ENCODE results near the gene PTPRT. TPM values are rescaled to one million over a fixed set of nuclear protein-coding genes. Genes with fewer than 3 reads are reported as not detected.

PTPRT gene
- total RNA-seq, 1 donor from 2014 or later, result not detected

DNA sequence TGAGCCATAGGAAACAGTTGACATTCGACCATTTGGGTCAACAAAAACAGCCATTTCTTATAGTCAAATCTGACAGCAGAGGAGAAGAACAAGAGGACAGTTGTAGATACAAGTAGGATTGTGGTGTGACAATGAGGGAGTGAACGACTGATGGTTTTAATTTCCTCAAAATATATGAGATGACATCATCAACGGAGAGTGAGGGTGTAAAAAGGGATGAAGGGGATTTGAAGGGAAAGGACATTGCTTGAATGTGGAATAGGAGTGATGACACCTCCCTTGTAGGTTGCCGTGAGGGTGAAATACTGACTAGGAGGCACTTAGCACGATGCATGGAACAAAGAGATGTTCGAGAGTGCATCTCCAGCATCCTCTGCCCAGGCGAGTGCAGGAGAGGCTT is 1071.7 kb downstream of the PTPRT start:
- DNase-seq (ENCODE audit: low read depth), result no peak

DNA sequence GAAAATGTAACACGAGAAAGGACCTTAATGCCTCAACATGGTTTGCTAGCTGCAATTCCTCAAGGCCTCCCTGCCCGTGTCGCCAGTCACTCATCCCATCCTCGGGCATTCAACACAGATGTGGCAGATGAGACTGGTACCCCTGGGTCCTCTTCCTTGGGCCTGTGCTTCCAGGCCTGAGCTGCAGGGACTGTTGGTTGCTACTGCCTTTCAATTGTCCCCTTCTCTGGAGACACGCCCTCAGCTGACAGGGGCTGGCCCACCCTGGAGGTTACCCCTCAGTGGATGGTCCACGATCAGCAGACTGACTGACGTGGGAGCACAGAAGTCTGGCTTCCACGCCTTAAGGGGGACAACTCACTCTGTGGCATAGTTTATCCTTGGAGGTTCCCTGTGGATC is 1076.5 kb downstream of the PTPRT start:
- DNase-seq (ENCODE audit: low read depth), result no peak

DNA sequence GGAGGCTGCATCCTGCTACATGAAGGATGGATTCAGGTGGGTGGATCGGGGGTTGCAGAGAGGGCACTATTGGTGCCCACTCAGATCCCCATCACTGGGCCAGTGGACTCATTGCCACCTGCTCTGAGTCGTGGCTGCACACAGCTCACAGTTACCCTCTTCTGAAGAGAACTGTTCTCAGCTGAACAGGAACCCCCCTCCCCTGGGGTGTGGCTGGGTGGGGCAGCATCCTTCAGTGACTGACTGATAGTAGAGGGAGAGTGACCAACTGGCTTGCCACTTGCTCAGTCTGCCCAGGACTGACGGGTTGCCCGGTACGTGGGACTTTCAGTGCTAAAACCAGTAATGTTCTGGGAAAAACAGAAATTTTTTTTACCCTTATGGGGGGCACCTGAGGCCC is 1077.5 kb downstream of the PTPRT start:
- DNase-seq (ENCODE audit: low read depth), result no peak

DNA sequence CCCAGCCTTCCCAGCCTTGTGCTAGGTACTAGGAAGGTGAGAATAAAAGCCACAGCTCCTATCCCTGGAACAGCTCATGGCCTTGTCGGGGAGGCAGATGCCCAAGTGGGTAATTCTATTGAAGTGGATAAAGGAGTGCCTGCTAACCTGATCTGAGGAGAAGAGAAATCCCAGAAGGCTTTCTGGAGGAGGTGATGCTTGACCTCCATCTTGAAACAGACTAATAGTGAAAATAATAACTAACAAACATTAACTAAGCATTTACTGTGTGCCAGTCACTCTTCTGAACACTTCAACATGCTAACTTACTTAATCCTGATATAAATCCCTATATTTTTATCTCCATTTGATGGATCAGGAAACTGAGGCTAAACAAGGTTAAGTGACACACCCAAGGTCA is 1078.4 kb downstream of the PTPRT start:
- no peak for DNase-seq (ENCODE audit: low read depth)

DNA sequence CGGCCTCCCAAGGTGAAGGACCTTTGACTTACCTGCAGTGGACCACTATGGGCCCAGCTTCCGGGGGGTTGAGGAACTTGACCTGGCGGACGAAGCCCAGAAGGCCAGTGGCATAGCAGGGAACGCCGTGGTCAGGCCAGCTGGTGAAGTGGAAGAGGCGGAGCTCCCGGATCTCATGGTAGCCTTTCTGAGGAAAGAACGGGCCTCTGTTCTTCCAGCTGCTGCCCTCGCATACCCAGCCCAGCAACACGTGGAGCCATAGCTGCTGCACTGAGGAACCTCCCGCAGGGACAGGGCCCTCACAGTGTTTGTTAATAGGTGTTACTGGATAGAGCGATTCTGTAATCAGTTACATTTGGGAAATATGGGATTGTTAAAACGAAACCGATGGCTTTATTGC is 1079.4 kb downstream of the PTPRT start:
- DNase-seq (ENCODE audit: low read depth), result no peak

DNA sequence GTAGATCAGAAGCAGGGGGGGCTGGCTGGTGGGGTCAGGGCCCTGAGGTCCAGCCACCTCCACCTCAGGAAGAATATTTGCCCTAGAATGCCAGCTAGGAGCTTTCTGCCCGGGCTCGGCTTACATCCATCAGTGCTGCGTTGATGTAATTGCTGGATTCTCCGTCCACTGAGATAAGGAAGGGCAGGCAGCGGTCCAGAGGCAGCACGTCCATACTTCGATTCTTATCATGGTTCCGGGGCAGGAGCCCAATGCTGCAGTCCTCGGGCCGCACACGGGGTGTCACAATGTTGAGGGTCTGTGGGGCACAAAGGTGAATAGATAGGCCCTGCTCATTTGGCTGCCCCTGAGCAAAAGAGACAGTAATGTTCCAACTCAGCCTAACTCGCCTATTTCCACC is 1087.7 kb downstream of the PTPRT start:
- no peak for DNase-seq (ENCODE audit: low read depth)

DNA sequence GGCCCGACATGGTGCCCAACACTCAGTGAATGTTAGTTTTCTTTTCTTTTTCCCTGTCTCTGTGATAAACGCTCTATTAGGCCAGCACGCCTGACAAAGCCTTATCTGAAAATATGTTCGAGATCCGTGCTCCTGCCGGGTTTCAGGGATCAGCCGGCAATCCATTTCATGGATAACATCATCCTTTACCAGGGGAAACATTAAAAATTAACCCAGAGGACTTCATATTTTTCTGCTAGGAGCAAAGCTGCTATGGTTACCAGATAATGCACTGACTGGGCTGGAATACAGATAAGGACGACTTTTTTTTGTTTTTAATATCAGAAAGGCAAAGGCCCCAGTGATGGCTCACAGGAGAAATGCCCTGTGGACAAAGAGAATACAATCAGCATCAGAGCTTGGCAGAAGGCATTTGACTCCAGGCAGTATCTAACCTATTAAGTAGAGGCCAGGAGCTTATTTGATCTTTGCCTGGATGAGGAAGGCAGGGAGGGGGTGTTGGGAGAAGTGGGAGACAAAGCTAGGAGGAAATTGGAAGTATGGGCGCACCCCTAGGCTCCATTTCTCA is 1089.5 kb downstream of the PTPRT start:
- no peak for DNase-seq (ENCODE audit: low read depth)

DNA sequence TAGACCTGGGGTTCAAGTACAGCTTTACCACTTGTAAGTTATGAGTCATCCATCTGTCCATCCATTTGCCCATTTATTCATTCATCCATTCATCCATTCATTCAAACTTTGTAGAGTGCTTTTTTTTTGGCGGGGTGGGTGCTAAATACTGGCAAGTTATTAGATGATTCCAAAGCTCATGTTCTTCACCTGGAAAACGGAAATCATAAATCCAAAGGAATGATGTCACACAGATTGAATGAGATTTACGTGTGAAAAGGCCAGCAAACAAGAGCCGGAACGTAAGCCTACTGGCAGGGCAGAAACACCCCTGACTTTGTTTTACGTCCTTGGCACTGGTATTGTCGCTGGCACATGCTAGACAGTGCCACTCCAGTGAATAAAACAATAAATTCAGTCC is 1090.6 kb downstream of the PTPRT start:
- DNase-seq (ENCODE audit: low read depth), result no peak

DNA sequence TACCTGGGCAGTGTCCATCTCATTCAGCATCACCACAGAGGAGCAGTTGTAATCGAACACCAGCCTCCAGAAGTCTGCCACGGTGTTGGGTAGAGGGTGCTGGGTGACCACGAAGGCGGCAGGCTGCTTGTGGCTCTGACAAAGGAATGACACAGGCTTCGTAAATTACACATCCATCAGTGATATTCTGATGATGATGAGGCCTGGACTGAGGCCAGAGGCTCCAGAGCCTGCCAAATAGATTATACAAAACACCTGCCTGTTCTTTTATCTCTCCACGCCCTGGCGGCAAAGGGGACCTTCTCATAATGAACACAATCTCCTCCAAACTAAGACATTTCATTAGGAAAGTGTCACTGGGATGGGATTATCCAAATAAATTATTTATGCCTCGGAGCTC is 1091.3 kb downstream of the PTPRT start:
- no peak for DNase-seq (ENCODE audit: low read depth)

DNA sequence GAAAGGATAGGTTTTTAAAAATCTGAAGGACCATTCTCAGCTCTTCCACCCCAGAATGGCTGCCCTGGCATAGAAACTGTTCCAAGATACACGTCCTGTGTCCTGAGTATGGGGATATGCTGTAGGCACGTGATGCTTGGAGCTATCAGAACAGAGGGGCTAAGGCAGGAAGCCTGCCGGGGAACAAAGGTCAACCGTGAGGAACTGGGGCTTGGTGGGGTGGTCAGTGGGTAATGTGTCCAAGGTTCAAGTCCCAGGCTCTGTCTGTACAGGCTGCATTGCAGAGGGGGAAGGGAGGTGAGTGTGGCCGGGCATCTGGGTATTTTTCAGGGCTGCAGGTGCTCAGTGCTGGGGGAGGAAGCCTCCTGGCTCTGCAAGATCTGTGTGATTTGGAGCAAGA is 1092.0 kb downstream of the PTPRT start:
- DNase-seq (ENCODE audit: low read depth), result no peak

DNA sequence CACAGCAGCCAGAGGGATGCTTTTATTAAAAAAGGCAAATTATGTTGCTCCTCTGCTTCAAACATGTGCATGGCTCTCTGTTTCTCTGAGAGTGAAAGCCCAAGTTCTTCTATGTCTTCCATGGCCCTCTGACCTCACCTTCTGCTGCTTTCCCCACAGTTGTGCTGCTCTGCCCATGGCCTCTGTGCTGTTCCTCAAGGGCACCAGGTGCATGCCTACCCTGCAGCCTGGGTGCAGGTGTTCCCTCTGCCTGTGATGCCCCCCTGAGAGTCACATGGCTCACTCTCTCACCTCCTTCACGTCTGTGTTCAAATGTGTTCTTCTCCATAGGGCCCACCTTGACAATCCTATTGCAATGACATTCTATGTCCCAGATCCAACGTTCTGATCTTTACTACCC is 1094.5 kb downstream of the PTPRT start:
- no peak for DNase-seq (ENCODE audit: low read depth)

DNA sequence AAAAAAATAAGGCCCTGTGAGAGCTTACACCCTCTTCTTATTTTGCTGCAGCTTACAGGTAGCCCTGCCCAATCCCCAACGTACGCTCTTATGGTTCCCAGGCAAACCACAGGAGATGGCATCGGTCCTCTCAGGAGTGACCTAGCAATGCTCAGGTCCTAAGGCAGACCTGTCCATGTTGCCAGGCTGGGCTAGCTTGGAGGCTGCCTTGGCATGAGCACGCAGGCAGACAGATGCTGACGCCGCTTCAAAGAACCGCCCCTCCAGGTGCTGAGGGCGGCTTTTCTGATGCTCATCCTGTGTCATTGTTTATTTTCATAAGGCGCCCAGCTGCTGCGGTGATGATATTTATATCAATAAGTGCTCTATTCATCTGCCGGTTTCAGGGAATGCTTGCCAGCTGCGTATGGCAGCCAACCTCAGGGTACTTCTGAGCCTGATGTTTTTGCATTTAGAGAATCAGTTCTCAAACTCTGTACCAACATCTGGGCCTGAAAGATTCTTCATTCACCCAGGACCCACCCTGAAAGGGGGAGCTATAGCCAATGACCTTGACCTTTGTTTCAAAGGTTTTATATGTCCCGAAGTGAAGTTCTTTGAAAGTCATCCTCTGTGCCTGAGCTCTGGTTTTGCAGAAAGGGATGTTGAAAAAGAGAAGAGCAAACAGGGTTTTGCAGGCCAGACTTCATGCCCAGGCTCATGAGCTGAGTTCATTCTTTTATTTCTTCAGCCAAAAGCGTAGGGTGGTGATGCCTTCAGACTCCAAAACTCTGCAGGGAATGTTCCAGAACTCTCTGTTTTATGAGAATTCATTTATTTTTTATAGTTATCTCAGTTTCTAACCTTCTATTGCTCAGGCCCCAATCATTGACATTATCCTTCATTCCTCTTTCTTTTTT is 1095.9 kb downstream of the PTPRT start:
- no peak for DNase-seq (ENCODE audit: low read depth)

DNA sequence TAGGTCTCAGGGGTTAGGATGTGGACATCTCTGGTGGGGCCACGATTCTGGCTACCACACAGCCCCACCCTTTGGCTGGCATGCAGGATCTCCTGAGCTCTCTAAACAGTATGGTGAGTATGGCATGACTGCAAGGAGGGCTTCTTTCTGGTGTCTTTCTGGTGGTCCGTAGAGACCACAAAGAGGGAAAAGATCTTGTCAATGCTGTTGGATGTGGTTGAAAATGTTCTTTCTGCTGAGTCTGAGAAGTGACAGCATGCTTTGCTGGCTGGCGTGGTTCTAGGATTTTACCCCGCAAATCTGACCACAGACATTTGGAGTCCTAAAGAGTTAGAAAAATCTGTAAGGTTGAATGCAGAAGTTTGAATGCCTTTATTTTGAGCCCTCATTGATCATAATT is 1096.7 kb downstream of the PTPRT start:
- DNase-seq (ENCODE audit: low read depth), result no peak

DNA sequence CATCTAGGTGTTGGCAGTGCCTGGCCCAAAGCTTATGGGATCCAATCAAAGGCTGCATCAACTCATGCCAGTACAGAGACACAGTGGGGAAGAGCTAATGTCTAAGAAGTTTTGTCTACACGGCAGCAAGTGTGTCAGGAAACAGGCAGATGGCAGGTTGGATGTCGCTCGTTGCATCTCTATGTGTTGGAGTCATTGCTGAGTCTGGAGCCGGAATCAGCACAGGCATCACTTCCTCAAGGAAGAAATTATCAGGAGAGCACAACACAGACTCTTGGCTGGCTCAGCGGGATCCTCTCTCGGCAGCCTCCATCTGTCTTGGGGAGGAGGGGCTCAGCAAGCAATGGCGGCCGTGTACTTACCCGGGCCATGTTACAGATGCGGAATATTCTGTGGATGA is 1104.3 kb downstream of the PTPRT start:
- DNase-seq (ENCODE audit: low read depth), result no peak

DNA sequence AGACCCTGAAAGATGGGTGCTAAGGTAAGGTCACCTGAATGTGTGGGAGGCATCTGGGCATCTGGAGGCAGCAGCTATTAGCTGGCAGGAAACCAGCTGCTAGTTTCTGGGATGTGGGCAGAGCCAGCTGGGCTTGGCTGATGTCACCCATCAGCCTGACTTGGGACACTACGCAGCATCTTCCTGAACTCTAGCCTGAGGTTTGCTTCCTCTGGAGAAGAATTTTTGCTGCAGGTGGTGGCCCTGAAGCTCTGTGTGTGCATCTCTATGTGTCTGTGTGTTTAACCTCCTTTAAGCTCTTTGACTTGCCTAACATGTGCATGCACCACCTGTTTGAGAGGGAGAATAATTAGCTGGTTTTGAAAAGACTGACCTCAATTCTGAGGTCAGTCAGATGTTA is 1106.4 kb downstream of the PTPRT start:
- no peak for DNase-seq (ENCODE audit: low read depth)

DNA sequence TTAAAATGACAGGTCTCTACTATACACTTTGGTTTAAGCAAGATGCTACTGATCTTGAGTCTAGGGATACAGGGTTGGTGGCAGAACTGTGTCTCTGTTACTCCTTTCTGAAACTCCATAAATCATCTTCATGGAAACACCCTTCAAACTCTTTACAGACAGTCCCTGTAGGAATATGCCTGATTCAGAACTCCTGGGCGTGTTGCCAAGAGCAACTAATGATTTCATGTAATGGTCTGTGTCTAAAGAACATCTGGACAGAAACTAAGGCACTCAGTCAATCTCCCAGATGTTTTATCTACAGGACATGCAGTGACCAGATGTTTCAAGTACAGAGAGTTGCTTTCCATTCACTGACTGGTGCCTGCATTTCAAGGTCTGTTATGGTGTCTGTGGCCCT is 1107.1 kb downstream of the PTPRT start:
- DNase-seq (ENCODE audit: low read depth), result no peak

DNA sequence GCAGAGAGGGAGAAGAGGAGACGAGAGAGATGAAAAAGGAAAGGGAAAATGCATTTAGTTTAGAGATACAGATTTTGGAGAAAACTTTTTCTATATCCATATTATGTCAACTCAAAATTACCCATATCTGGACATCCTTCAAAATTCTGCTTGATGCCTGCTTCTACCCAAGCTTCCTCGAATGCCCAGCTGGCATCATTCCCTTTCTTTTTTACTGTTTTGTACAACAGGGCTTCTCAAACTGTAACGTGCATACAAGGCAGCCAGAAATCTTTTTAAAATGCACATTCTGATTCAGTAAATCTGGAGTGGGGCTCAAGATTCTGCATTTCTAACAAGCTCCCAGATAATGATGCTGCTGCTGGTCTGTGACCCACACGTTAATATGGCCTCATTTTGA is 1108.8 kb downstream of the PTPRT start:
- DNase-seq (ENCODE audit: low read depth), result no peak

DNA sequence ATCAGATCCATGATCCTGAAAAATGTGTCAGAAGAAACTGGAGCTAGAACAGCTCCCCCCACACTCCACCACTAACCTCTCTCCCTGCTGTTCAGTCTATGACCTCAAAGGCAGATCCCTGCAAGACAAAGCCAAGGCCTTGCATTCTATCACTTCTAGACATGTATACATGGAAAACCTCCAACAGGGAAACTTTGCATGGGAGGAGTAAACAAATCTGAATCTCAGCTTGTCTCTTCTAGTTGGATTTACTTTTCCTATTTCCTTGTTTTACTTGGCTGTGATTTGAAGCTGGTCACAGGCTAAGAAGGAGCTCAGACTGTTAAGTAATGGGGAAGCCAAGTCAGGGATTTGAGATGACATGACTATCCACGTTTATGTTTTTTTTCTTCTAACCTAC is 1114.8 kb downstream of the PTPRT start:
- DNase-seq (ENCODE audit: low read depth), result no peak

DNA sequence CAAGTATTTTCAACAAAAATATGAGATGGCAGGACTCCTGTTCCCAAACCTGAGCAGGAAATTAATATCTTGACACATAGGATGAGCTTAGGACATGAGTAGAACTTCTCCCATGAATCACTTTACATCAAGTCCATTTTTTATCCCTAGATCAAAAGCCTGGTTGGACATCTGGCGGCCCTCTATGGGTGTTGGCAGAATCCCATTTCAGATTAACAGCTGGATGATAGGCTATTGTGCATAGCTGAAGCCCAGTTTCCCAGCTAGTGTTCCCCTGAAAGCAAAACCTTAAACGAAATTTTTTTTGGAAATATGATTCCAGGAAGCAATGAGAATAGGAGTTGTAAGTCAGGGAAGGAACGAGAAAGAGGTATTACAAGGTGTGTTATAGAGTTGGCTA is 1122.1 kb downstream of the PTPRT start:
- no peak for DNase-seq (ENCODE audit: low read depth)

DNA sequence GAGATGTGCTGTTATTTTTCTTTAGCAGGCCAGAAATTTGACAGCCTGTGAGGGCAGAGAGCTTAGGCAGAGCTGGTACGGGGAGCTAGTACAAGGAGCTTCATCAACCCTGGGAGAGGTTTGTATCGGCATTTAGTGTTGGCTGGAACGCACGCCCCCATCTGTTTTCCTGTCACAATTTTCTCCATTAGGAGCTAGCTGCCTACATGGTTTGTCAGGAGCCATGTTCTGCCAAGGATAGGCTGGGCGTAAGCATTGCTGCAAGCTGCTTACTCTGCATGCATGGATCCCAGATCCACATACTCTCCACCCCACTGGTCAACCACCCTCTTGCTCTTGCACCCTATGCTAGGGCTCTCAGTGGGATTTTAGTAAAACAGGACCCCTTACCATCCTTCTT is 1122.5 kb downstream of the PTPRT start:
- no peak for DNase-seq (ENCODE audit: low read depth)

DNA sequence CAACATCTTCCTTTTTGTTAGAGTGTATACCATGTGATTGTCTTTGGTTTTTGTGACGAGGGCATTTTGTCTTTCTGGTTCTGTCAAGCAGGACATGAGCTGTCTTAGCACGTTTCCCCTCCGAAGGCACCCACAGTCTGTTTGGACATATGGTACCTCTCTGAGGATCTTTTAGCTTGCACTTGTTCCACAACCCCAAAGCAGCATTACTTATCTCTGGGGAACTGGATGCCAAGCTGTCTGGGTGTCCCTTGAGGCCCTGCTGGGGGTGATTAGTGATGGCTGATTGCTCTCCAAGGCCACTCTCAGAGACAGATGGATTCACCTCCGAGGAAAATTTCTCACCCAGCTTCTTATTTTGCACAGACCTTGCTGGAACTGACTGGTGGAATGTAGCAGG is 1126.6 kb downstream of the PTPRT start:
- DNase-seq (ENCODE audit: low read depth), result no peak

DNA sequence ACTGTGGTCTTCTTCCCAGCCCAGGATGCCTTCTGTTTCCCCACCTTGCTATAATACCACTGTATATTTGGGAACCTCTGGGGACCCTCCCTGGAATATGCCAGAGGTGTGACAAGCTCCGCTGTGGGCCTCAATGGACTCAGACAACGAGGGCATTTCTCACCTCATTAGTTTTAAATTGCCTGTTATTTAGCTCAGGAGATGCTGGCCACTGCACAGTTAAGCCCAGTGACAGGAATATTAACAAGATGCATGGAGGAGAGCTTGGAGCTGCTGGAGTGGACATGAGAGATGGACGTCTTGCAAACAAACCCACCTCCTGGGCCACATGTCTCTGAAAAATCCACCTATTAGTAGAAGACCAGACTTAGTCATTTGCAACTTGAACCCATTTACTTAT is 1136.4 kb downstream of the PTPRT start:
- DNase-seq (ENCODE audit: low read depth), result no peak

DNA sequence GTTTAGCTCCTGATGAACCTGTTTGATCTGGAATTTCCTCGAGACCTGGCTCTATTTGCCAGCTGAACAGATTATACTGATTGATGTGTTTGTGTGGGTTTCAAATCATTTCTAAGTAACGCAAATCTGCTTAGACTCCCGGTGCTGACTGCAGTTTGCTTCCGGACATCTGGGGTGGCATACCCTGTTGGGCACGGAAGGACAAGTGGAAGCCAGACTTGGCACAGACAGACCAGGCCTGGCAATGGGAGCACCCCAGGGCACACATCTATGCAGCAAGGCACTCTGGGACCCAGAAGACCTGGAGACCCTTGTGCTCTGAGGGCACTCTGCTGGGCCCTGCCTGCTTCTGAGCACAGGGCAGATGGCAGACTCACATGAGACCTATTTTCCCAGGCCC is 1137.8 kb downstream of the PTPRT start:
- no peak for DNase-seq (ENCODE audit: low read depth)
